NCI-H82 treated with DMSO at 0.1 percent for 48 hours (cell line): Measurements from ENCODE around the gene PADI6.
"Not testable (repeated sequence)": the region's sequence is repeated elsewhere in the genome, so short reads cannot be mapped to it uniquely, and the experiment has no call there.

Source experiments
- DNase-seq: peaks from one replicate; lab custom pipeline; 2025; ENCODE audit not compliant: unreplicated experiment; lab: John Stamatoyannopoulos, UW

PADI6 gene

DNA sequence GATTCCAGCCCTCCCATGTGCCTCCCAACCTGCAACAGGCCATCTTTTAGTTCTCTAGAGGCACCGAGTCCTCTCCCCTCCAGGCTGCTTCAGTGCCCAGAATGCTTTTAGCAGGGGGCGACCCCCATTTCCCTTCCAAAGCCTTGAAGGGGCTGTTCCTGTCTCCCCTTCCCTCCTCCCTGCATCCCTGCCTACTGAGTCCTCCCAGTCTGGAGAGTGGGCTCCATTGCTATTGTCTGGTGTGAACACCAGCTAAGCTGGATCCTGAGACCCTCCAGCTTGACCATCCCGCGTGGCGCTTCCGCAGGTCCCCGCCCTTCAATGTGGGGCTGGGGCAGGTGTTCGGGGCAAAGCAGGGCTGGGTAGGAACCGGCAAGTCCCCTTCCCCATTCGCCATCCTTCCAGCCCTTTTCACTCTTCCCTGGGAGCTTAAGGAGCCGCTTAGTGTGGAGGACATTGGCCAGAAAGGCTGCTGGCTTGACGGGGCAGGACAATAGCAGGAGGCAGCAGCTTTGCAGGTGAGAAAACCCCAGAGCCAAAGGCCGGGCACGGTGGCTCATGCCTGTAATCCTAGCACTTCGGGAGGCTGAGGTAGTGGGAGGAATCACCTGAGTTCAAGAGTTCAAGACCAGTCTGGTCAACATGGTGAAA is 32.2 kb downstream of the PADI6 start:
- no peak for DNase-seq

- no peak for DNase-seq
Observed at GRCh38 chr1:17404820-17405219, 32.8 kb downstream of the PADI6 start.

- DNase-seq, result no peak
Observed at GRCh38 chr1:17405898-17406759, 34.1 kb downstream of the PADI6 start.

DNA sequence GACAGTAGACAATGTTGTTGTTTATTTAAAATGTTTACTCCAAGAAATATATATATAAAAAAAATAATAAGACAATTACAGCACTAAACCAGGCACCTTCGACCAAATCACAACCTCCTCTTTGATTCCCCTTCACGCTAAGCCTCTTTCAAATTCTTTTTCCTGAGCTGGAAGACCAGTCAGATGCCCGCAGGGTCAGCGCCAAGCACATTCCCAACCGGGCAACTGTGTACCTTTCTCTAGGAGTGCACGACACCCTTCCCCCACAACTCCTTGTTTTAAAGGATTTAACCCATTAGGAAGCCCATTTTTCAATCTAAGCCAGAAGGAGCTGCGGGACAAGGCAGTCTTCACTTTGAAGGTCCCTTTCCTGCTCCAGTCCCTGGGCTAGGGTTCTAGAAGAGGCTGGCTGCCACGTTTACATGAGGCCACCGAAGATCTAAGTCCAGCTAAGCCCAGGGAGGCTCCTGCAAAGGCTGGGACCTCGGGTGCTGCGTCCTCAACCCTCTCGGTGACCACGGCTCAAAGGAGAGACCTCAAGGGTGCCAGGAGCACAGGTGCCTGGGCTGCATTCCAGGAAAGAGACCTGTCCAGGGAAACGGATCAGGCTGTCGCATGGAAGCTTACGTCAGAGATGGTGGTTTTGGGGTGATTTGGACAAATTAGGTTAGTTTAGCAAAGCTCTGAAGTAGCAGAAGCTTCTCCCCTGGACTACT is 34.9 kb downstream of the PADI6 start:
- not testable (repeated sequence) for DNase-seq

DNA sequence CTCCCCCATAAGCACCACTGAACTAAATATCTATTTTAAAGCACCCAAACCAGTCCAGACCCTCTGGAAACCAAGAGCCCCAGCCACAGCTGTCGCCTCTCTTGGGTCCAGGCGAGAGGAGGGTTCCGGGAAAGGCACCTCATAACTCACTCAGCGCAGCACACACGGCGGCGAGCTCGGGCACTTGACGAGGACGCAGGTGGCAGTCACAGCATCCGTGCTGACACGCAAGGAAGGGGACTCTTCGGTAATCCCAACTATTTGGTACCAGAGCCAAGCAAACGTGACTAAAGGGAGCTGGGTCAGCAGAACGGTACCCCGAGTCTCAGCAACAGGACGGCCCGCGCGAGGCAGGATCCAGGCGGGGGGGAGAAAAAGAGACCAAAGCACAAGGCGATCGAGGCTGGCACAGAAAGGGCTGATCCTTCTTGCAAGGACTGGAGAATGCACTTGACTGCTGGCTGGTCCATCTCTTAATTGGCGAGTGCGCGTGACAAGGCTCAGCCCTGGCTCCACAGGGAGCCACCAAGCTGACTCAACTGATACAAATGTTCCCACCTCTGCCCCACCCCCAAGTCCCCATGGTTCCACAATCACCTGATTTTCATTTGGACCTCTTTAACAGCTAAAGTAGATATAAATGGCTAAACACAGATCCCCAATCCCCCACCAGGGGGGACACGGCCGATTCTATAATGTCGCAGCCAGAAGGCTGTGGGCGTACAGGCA is 36.0 kb downstream of the PADI6 start:
- not testable (repeated sequence) for DNase-seq

GRCh38 chr1:17409391-17409811 is 37.4 kb downstream of the PADI6 start:
- DNase-seq, result no peak

DNA sequence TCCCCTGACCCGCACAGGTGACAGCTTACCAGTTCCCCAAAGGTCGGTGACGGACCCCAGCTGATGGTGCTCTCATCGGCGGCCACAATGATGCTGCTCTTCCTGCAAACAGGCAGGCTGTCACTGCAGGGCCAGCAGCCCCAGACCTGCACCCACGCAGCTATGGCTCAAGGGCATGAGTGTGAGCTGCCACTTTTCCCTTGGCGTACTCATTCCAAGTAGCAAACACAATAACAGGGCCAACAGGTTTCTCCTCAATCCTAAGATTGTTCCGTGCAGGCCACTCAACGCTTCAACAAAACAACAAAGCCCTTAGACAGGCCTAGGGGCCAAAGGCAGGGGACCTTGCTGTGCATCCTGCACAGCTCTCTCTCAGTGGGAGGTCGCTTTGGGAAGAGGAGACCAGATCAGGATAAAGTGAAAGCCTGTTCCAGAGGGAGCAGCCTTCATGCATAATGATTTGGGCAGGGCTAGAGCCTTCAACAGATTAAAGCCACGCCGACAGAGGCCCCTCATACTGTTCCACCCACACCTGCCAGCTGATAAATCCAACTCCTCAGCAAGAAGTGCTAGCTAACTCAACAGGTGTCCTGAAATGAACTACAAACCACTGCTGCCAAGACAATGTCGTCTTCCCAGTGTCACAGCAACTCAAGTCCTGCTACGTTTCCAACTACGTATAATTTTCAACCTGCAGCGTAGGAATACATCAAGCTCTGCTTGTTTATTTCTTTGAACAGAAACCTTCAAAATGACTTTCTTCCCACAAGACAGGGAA is 40.3 kb downstream of the PADI6 start:
- DNase-seq, result no peak

GRCh38 chr1:17414022-17414421 is 42.0 kb downstream of the PADI6 start:
- no peak for DNase-seq

DNA sequence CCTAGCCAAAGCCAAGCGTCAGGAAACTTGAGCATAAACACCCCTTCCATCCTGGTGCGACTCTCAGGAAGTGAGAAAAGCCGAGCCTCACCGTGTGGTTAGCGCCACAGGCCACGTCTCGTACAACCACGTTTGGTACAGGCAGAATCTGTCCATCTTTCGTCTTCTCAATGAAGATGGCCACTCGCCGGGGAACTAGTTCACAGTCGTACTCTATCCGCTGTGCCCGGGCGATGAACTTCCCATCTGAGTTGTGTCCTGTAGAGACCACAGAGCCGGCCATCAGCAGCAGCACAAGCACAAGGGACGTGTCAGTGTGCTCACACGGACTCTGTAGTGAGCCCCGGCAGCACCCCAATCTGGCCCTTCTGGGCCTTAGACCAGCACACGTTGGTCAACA is 44.4 kb downstream of the PADI6 start:
- DNase-seq, result no peak

DNA sequence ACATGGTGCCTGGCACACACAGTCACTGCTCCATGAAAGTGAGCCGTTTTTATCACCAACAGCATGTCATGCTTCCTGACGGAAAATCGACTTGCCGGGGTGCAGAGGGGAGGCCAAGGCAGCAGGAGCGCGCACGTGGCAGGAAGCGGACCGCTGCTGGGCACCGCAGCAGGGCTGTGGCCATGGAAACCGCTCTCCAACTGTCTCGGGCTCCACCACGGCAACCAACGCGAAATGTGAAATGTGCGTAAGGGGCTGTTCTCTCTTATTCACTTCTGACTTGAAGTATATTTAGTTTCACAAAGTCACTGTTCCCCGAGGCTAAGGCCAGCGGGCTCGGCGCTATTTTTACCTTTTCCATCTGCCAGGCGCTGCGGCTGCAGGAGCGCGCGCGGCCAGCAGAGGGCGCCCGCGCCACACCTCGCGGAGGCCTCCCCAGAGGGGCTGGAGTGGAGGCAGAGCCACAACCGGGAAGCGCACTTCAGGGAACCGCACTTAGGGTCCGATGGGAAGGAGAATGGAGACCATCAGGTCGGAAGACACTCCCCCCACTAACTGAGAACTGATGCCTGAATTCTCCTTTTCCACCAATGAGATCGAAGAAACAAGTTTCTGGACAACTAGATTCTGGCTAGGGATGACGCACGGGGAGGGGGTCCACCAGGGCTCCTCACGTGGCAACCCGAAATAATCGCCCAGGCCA is 47.8 kb downstream of the PADI6 start:
- no peak for DNase-seq

DNA sequence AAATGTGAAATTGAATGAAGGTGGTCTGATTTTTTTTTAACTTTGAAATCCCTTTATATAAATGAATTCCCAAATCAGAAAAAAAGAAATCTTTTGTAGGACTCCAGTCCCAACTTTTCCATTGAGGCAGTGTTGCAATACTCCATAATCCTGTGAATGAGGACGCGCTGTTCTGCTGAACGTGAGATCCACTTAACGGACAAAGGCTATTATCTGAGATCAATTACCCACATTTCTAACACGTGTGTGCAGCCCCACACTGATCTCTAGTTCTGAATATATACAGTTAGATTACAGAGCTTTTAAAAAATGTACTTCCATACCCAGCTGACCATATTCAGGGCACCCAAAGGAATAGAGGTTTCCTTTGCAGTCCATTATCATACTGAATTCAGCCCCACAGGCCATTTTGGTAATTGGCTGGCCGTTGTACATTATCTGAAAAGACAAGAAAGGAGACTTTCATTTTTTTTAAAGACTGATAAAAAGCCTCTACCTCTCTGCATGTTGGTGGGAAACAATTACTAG is 48.5 kb downstream of the PADI6 start:
- peak; percentile 57 for DNase-seq

- no peak for DNase-seq
Observed at GRCh38 chr1:17422461-17422860, 50.5 kb downstream of the PADI6 start.

DNA sequence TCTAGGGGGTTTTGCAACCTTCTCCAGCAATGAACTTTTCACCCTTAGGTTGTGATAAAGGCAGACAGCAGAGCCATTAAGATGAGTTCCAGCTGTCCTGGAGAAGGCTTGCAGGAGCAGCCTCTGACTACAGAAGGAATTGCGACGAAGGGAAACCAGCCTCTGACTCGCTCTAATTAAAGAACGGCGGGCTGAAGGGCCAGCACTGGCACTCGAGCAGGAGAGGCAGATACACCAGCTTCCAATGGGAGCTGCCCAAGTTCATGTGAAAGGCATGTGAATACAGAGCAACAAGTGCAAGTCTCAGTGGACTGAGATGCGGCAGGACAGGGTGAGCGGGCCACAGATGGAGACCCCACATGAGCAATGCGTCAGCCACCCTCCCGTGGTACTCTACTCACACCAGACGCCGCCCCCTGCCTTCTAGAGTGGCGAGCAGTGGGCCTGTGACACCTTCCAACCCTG is 51.8 kb downstream of the PADI6 start:
- no peak for DNase-seq

DNA sequence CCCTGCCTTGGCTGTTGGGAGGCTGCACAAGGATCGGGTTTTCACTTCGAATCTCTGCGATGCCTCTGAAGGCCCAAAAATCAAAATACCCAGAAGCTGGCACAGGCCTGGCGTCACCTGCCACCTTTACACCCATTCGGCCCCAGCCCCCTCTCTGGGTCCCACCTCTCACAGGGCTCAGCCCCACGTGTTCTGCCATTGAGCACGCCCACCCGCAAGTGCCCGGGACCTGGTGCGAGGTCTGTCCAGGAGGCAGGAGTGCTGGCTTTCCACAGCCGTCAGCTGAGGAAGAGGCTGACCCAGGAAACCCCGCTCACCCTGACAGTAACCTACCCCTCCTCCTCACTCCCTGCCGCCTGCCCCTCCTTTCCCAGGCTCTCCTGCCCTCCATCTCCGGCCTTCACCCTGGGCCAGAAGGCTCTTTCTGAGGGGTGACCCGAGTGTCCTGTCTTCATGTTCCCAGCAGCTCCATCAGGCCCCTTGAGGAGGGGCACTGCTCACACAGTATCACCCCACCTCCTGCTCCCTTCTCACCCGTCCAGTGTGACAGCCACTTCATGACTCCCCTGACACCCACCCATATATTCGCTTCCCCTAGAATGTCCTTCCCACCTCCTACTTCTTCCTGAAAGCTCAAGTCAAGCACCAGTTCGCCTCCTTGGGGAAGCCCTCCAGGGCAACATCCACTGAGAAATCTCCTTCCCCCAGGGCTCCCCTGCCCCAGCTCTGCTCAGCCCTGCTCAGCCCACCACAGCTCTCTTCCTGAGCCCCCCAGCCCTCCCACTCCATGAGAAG is 54.0 kb downstream of the PADI6 start:
- no peak for DNase-seq

- DNase-seq, result no peak
Observed at GRCh38 chr1:17427696-17428660, 56.0 kb downstream of the PADI6 start.

DNA sequence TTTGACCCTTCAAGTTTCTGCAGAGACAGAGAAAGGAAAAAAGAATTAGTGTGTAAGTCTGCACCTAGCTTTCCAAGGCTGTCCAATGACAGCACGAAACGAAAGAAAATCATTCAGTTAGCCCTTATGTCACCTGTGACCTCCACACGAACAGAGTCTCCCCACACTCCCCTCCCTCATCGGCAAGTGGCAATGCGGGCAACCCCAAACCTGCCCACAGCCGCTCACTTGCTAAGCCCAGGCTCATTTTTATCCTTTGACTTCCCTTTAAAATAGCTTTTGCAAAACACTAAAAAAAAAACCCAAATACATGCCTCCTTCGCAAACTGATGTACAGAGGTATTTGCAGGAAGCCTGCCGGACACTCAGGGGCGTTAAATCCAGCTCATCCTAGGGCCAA is 57.2 kb downstream of the PADI6 start:
- DNase-seq, result no peak

GRCh38 chr1:17432412-17432811 is 60.4 kb downstream of the PADI6 start:
- no peak for DNase-seq
